Posterior cingulate gyrus (tissue), 11 donors: ENCODE results near the gene CSF2RB.

ENCODE experiments used
- DNase-seq, 10 donors: peaks; one replicate each; pipeline versions ENCODE4 v3.0.0 to v3.0.0-alpha.2; 2020 to 2021; ENCODE audit warnings: mixed read lengths in 3 of 10
- intact Hi-C: fragments of 100-400 bp; cut with DNase I; formaldehyde crosslinking; loops from one replicate; pipeline ENCODE4 v1.15.1; 2023

The CSF2RB gene

DNA sequence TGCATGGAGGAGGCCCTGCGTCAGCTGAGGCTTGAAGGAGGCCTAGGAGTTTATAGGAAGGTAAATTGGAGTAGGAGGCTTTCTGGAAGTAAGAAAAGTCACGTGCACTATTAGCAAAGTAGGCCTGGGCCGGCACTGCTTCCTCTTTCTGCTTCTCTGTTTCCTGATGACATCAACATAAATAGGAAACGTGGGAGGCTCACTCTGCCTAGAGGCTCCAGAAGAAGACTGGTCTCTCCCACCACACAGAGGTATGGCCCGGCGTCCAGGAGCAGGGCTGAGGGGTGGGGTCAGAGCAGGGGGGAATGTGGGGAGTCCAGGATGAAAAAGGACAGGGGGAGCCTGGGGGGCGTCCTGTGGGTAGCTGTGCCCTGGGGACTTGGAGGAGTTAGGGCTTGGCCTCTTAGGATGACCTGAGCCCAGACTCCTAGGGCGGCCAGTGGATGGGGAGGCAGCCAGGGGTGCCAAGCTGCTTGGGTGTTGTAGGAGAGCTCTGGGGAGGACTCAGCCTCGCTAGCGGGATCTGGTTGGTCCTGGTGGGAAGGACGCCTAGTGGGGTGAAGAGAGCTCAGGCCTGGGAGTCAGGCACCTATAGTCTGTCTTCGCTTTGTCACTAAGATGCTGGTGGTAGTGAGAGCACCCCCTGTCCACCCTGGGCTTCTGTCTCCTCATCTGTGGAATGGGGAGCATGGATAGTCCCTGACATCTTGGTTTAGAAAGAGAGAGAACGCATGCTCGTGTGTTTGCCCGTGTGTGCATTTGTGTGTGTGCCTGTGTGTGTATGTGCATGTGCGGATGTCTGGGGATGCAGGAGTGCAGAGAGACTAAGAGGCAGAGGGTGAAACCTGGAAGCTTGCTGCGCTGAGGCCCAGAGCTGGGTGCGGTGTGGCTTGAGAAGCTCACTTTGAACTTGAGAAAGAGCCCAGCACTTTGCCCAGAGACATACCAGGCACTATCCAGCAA, at the start of gene CSF2RB:
Gene CSF2RB, plus strand, starts transcription at position 202 of the 963 bp plus-strand sequence. CDS start 8,580 bp downstream, outside the sequence.
- peak in 2 of 10 donors; percentile 9 to 11 for DNase-seq
- intact Hi-C loops = no loop called here

- no peak for DNase-seq
- intact Hi-C loops = no loop called here
These were observed 49.4 kb upstream of the CSF2RB start for GRCh38 chr22:36863979-36864378.

GRCh38 chr22:36864454-36865215, 48.8 kb upstream of the CSF2RB start:
- DNase-seq = no peak
- intact Hi-C loops = no loop called here

- DNase-seq = peak in 1 of 10 donors; percentile 84
- intact Hi-C loops = no loop called here
These were observed 48.1 kb upstream of the CSF2RB start for GRCh38 chr22:36865346-36865745.

GRCh38 chr22:36867695-36868094, 45.7 kb upstream of the CSF2RB start:
- intact Hi-C loops = no loop called here
- DNase-seq = no peak

DNA sequence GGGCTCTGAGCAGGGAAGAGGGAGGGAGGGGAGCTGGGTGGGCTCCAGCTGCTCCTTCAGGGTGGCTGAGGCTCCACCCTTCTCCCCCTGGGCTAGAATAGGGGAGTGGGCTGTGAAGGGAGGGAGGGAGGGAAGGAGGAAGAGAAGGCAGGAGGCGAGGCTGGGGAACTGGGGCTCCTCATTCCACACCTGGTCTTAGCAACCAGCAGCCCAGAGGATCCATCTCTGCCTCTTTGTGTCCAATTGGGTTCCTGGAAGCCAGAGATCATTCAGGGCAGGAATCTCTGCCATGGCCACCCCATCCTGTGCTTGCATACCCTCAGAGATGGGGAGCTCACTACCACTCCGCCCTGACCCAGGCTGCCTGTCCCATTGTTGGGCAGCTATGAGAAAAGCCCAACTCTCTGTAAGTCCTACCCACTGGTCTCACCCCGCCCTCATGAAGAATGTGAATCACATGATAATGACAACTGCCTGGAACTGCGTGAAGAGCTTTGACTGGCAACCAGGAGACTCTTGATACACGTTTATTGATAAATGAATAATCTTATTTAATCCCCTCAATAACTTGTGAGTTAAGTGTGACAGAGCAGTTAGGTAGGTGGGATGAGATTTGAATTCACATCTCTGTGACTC, 44.8 kb upstream of the CSF2RB start:
- DNase-seq = no peak
- intact Hi-C loops = no loop called here

- intact Hi-C loops = loop anchor here (5.0 kb wide), 1 partner anchor 107 kb away; no protein-coding TSS in a partner anchor
These were observed 43.2 kb upstream of the CSF2RB start for GRCh38 chr22:36870250-36870649.

DNA sequence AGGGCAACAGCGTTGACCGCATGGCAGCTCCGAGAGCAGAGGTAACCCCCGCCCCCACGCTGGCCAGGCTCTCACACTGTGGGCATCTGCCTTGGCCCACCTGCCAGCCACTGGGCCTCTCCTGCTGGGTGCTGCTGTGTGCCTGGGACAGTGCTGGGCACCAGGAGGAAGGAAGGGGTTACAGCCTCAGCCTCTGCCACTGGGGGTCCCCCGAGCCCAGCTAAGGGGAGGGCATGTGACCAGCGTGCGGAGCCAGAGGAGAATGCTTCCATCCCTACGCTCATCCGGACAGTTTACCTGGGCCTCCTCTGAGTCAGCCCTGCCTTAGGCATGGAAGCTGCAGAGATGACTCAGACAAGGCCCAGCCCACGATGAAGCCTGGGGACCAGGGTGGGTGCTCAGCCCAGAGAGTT, 41.8 kb upstream of the CSF2RB start:
- intact Hi-C loops = loop anchor here (5.0 kb wide), 1 partner anchor 106 kb away; no protein-coding TSS in a partner anchor
- DNase-seq = no peak

More at GRCh38 chr22:36870250-36870649, 43.2 kb upstream of the CSF2RB start:
- no peak for DNase-seq

- intact Hi-C loops = loop anchor here (5.0 kb wide), 1 partner anchor 105 kb away; no protein-coding TSS in a partner anchor
- DNase-seq = no peak
These were observed 41.3 kb upstream of the CSF2RB start for GRCh38 chr22:36872084-36872483.

- intact Hi-C loops = loop anchor here (5.0 kb wide), 1 partner anchor 104 kb away; no protein-coding TSS in a partner anchor
- DNase-seq = no peak
These were observed 40.4 kb upstream of the CSF2RB start for GRCh38 chr22:36872866-36873498.

- DNase-seq = peak in 2 of 10 donors; percentile 23 to 61
- intact Hi-C loops = loop anchor here (5.0 kb wide), 1 partner anchor 104 kb away; no protein-coding TSS in a partner anchor
These were observed 39.7 kb upstream of the CSF2RB start for GRCh38 chr22:36873614-36874308.

DNA sequence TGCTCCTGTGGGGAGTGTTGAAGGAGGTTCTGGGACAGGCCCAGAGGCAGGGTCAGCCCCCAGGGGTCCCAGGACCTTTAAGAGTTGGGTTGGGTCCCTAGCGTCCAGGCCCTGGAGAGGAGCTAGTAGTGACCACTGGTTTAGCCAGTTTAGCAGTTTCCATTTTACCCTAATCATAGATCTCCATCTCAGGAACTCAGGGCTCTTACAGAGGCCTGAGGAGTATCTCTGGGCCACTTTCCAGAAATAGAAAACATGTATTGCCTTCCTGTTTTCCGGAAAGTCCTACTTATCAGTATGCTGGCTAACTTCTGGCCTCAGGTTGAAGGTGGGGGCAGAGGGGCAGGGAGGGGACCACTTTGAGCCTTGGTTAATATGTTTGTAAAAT, 39.1 kb upstream of the CSF2RB start:
- intact Hi-C loops = loop anchor here (5.0 kb wide), 1 partner anchor 103 kb away; no protein-coding TSS in a partner anchor
- DNase-seq = no peak

- intact Hi-C loops = loop anchor here (5.0 kb wide), 1 partner anchor 103 kb away; no protein-coding TSS in a partner anchor
- no peak for DNase-seq
These were observed 38.7 kb upstream of the CSF2RB start for GRCh38 chr22:36874736-36875135.

DNA sequence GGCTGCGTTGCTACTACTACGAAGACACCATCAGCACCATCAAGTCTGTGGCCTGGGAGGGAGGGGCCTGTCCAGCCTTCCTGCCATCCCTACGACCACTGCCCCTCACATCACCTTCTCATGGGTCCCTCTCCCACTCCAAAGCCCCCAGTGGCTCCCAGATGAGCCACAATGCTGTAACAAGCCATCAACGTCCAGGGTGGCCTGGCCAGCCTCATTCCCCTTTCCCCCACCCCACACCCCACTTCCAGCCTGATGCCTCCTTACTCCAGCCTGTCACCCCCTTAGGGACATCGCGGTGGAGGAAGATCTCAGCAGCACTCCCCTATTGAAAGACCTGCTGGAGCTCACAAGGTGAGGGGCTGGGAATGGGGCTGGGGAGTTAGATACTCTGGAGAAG, 37.7 kb upstream of the CSF2RB start:
- DNase-seq = no peak
- intact Hi-C loops = no loop called here

- no peak for DNase-seq
- intact Hi-C loops = no loop called here
These were observed 33.7 kb upstream of the CSF2RB start for GRCh38 chr22:36879775-36880174.

GRCh38 chr22:36881504-36882245, 31.8 kb upstream of the CSF2RB start:
- DNase-seq = no peak
- intact Hi-C loops = no loop called here

GRCh38 chr22:36884349-36885158, 28.9 kb upstream of the CSF2RB start:
- intact Hi-C loops = no loop called here

GRCh38 chr22:36885474-36885873, 28.0 kb upstream of the CSF2RB start:
- no peak for DNase-seq
- intact Hi-C loops = no loop called here

More at GRCh38 chr22:36884349-36885158, 28.9 kb upstream of the CSF2RB start:
- no peak for DNase-seq
